Kidney (tissue), 14 donors: Measurements from ENCODE around the gene ATF7IP. TPM values are rescaled to one million over a fixed set of nuclear protein-coding genes. Genes with fewer than 3 reads are reported as not detected.

Experiments
- DNase-seq, 5 donors: peaks; one replicate each; pipeline ENCODE4 v3.0.0-alpha.2; 2013 to 2020
- FAIRE-seq: peaks from 2 replicates; lab custom pipeline; 2012; peaks lifted over from hg19 to GRCh38; lab: Jason Lieb, UNC
- H3K27ac ChIP-seq, 2 donors: one replicate each; pipeline ENCODE4 v1.7.0; 2013; ENCODE audit warnings: low read depth in 2 of 2, low read length in 2 of 2, inconsistent platforms in 1 of 2
- H3K27me3 ChIP-seq: one replicate; pipeline ENCODE4 v1.7.1; 2013; ENCODE audit warnings: low read length, inconsistent platforms; ENCODE audit not compliant: control insufficient read depth, insufficient read depth
- H3K36me3 ChIP-seq, 3 donors: one replicate each; pipeline versions ENCODE4 v1.7.0 to v1.7.1; 2013; ENCODE audit warnings: low read length in 3 of 3, control low read depth in 1 of 3, inconsistent platforms in 1 of 3; ENCODE audit not compliant: insufficient read depth in 3 of 3, control insufficient read depth in 2 of 3
- H3K4me1 ChIP-seq, 3 donors: one replicate each; pipeline versions ENCODE4 v1.7.0 to v1.7.1; 2013; ENCODE audit warnings: low read length in 3 of 3, inconsistent platforms in 1 of 3, low read depth in 1 of 3; ENCODE audit not compliant: control insufficient read depth in 2 of 3, insufficient read depth in 2 of 3
- H3K4me3 ChIP-seq, 3 donors: one replicate each; pipeline versions ENCODE4 v1.7.0 to v1.8.1; 2013; ENCODE audit warnings: low read length in 3 of 3, control low read depth in 1 of 3, inconsistent platforms in 1 of 3
- H3K9ac ChIP-seq, 3 donors: one replicate each; pipeline versions ENCODE4 v1.7.0 to v1.7.1; 2013; ENCODE audit warnings: low read length in 3 of 3, control low read depth in 1 of 3, inconsistent platforms in 1 of 3
- H3K9me3 ChIP-seq, 3 donors: one replicate each; pipeline versions ENCODE4 v1.7.0 to v1.7.1; 2013; ENCODE audit warnings: low read length in 3 of 3, control low read depth in 1 of 3, inconsistent platforms in 1 of 3; ENCODE audit not compliant: control insufficient read depth in 2 of 3, insufficient read depth in 1 of 3
- CTCF ChIP-seq: IDR thresholded peaks from 3 replicates; pipeline ENCODE4 v1.5.1; 2012; ENCODE audit warnings: mild to moderate bottlenecking, moderate library complexity, borderline replicate concordance; ENCODE audit not compliant: insufficient read depth; ENCODE audit errors: extremely low read depth
- intact Hi-C: fragments of 100-400 bp; cut with DNase I; formaldehyde crosslinking; loops from one replicate; pipeline ENCODE4 v1.11.1; 2022
- polyA plus RNA-seq: library from polyadenylated mRNA; stranded (reverse); fragments of 350-450 nt; fragmentation: Illumina TruSeq; extraction: RNeasy Lipid Tissue Mini Kit (QIAGEN cat#74804); gene quantifications from one replicate; pipeline ENCODE4 v1.2.3, GENCODE V29; 2014; ENCODE audit warnings: low read depth, low replicate concordance; ENCODE audit not compliant: insufficient read depth
- total RNA-seq: library from RNA; stranded (reverse); fragmentation: NEBNext Ultra II Directional; extraction: Animal tissue kit (Norgen Biotek cat#: 25700); gene quantifications from one replicate; pipeline ENCODE4 v1.2.1, GENCODE V29; 2021
- donor health status: control.
- donor health status: control.
- donor health status: control.
- donor health status: control.
- donor health status: control.
- donor health status: DM: yes; HTN: yes; CAD: no.
- donor health status: Normal renal cell carcinoma (clear cell type).

Gene ATF7IP
- total and polyA plus RNA-seq, 2 donors from 2014 or later: 6.3 to 97.1 TPM

GRCh38 chr12:14435627-14436026, 70.1 kb downstream of the ATF7IP start:
- no peak overlapping the region for H3K4me3 ChIP-seq
- peaks cover 9 to 17% (median 12%) of the 10 kb centered on the region in 3 donors for H3K36me3 ChIP-seq
- no peak overlapping the region for H3K27ac ChIP-seq
- TF ChIP-seq CTCF: no peak
- H3K9me3 ChIP-seq: no peaks in the 10 kb centered on the region
- H3K4me1 ChIP-seq: no peaks in the 10 kb centered on the region
- DNase-seq (no peak), FAIRE-seq (no peak)
- no peaks in the 10 kb centered on the region for H3K27me3 ChIP-seq
- H3K9ac ChIP-seq: no peak overlapping the region
- intact Hi-C loops: no loop called here

DNA sequence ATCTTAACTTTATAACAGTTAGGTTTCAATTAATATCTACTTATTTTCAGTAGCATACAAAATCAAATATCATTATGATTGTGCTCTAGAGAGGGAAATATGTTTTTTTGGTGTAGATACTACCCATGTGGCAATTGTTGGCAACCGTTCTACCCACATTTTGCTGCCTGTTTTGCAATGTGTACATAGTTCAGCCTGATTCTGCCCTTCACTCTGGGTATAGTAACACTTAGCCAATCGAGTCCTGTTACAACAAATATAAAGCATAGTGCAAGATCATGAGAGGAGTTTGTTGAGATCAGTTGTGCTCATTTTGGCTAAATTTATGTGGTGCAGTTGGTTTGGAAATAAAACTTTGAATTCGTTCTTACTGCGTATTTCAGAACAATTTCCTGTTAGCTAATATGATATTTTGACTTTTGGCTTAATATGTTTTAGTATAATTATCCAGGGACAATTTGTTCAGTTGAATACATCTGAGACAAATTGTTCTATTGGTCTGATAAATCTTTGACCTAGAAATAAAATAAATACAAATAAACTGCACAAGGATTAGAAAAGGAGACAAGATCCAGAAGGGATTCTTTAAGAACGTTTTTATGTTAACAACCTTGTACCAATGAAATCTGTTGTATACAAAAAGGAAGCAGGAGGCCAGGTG, 76.9 kb downstream of the ATF7IP start:
- H3K9me3 ChIP-seq: no peaks in the 10 kb centered on the region
- no peaks in the 10 kb centered on the region for H3K4me1 ChIP-seq
- H3K27ac ChIP-seq: peak overlapping the region in 1 of 2 donors; percentile 23
- no peak overlapping the region for H3K9ac ChIP-seq
- no peaks in the 10 kb centered on the region for H3K27me3 ChIP-seq
- intact Hi-C loops: no loop called here
- peaks cover 6 to 13% (median 12%) of the 10 kb centered on the region in 3 donors for H3K36me3 ChIP-seq
- no peak overlapping the region for H3K4me3 ChIP-seq
- DNase-seq: no peak
- no peak for FAIRE-seq
- TF ChIP-seq CTCF: no peak

- Histone ChIP-seq H3K9ac (no peak overlapping the region), H3K27ac (peak overlapping the region in 1 of 2 donors; percentile 33), H3K27me3 (no peaks in the 10 kb centered on the region), H3K9me3 (no peaks in the 10 kb centered on the region), H3K36me3 (peaks cover 7 to 16% (median 14%) of the 10 kb centered on the region in 3 donors), H3K4me3 (no peak overlapping the region), H3K4me1 (no peaks in the 10 kb centered on the region)
- intact Hi-C loops: no loop called here
- TF ChIP-seq CTCF: no peak
- DNase-seq (no peak), FAIRE-seq (peak; percentile 27)
Measured at GRCh38 chr12:14443531-14443930, 78.0 kb downstream of the ATF7IP start.
